ENCODE results near the gene TDRD3.
A peak's percentile ranks its signal among the peaks of the same experiment; 100 is the strongest.
"Not testable (repeated sequence)": the region's sequence is repeated elsewhere in the genome, so short reads cannot be mapped to it uniquely, and the experiment has no call there.

TDRD3 gene

DNA sequence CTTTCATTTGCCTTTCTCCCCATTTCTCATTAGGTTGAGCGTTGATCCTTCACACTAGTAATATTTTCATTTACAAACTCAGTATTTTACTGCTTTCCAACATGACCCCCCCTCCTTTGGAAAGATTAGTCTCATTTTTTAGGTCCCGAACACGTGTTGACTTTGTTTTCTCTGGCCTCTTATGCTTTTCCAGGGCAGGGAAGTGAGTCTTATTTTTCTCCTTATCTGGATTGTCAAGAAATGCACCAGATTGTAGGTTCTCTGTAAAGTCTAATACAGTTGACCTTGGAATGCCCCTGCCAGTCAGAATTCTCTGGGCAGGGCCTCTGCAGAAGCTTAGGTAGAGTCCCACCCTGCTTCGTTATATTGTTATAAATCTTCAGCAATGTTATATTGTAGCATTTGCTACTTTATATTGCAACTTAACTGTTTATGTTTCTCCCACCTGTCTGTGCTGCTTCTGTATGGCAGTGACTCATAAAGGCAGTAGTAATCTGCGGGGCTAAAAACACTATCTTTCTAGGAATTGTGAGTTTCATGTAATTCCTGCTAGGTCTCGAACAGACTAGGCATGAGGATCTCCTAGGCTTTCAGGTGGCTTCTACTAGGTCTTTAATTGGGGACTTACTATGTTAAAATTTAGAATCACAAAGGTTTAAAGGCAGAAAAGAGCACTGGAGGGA, 2.0 kb downstream of the TDRD3 start:
- peak; percentile 41 for DNase-seq

- no peak for DNase-seq
These were observed 5.0 kb downstream of the TDRD3 start for GRCh38 chr13:60402022-60402421.

GRCh38 chr13:60407095-60407494, 10.1 kb downstream of the TDRD3 start:
- no peak for DNase-seq

- not testable (repeated sequence) for DNase-seq
These were observed 10.8 kb downstream of the TDRD3 start for GRCh38 chr13:60407852-60408251.

- not testable (repeated sequence) for DNase-seq
These were observed 12.7 kb downstream of the TDRD3 start for GRCh38 chr13:60409574-60410292.

DNA sequence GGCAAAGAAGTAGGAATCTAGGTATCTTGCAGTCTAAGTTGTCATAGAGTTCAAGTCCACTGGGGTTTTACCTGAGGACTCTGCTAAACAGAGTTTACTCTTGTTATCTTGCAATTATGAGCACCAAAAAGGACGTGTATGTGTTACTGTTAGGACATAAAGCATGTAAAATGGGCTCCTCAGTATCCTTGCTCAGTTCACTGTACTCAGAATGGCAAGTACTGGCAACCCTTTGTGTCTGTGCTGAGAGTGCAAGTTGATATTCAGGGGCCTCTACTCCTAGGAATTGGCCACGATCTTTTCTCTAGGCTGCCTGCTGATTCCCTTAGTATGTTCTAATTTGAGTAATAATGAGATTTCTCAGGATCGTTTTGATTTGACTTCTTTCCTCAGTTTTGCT, 13.3 kb downstream of the TDRD3 start:
- no peak for DNase-seq

DNA sequence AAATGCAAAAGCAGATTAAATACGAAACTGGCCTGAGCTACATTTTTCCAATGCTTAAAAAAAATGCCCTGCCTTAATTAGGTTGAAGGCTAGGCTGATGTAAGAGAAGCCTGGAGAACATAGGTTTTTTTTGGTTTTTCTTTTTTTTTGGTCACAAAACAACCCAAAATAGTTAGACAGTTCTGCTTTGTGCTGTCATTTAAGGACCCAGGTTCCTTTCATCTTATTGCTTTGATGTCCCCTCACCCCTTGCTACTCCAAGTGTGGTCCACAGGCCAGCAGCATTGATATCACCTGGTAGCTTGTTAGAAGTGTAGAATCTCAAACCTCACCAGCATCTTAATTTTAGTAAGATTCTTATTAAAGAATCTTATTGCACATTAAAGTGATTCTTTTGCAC, 14.4 kb downstream of the TDRD3 start:
- no peak for DNase-seq

DNA sequence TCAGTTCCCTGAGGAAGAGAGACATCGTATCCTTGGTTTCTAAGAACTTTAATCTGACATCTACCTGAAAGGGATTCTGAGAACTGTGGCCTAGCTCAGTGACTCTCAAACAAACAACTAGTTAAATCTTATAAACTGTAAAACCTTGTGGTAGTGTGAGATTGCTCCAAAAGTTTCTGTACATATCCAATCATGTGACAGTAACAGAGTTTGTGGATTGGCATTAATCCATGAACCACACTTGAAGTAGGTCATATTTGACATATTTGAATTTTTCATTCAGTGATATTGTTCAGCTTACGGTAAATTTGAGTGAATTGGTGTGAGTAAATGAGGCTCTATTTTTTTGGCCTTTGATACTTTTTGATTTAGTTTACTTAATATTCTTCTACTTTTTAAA, 15.0 kb downstream of the TDRD3 start:
- no peak for DNase-seq

DNA sequence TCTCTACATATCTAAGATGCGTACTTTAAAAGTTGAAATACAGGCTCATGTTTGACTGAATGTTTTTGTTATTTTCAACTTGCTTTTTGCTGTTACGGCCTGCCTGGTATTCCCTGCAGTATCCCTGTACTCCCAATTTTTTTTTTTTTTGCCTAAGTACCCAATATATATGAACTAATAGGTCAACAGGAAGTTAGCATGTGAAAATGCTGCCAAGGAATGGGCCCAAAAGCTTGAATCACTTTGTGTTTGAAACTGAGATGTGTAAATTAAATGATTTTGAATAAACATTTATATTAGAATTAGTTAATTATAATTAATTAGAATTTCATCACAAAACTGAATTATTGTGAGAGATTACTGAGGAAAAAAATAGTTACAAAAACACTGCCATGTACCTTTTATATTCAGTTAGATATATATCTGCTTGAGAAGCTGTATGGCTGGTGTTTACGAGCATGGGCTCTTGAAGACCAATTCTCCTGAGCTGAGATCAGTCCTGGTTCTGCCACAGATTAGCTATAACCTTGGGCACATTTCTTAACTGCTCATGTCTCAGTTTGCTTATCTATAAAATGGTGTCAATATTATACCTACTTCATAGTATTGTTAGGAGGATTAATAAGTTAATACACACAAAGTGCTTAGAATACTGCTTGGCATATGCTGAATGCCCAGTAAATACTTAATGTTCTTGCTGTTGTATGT, 16.0 kb downstream of the TDRD3 start:
- no peak for DNase-seq

DNA sequence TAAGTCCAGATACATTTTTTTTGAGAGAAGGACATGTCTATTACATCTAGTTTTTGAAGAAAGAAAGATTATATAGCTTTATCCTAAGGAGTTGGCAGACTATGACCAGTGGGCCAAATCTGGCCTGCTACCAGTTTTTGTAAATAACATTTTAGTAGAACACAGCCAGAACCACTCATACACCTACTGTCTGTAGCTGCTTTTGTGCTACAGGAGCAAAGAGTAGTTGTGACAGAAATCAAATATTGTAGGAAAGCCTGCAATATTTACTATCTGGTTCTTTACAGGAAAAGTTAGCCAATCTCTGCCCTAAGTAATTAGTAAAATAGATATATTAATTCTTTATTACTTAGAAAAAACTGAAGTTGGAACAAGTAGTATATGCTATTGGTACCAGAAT, 17.2 kb downstream of the TDRD3 start:
- DNase-seq = no peak

GRCh38 chr13:60417734-60418133, 20.7 kb downstream of the TDRD3 start:
- DNase-seq = no peak

DNA sequence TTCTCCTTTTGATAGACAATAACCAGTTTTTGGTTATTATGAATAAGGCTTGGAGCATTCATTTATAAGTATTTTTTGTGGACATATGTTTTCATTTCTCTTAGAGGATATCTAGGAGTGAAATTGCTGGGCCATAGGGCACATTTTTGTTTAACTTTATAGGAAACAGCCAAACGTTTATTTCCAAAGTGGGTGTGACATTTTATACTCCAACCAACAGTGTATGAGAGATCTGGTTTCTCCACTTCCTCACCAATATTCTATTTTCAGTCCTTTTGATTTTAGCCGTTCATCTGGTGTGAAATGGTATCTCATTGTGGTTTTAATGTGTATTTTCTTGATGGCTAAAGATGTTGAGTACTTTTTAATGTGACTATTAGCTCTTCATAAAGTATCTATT, 21.9 kb downstream of the TDRD3 start:
- DNase-seq = no peak

DNA sequence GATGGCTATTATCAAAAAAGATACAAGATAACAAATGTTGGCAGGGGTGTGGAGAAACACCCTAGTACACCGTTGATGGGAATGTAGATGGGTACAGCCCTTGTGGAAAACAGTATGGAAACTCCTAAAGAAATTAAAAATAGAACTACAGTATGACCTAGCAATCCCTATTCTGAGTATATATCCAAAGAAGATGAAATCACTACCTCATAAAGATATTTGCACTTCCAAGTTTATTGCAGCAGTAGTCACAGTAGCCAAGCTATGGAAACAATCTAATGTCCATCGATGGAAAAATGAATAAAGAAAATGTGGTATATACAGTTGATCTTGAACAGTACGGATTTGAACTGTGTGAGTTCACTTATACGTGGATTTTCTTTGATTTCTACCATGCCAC, 28.3 kb downstream of the TDRD3 start:
- DNase-seq = no peak

GRCh38 chr13:60426075-60426474, 29.1 kb downstream of the TDRD3 start:
- no peak for DNase-seq

DNA sequence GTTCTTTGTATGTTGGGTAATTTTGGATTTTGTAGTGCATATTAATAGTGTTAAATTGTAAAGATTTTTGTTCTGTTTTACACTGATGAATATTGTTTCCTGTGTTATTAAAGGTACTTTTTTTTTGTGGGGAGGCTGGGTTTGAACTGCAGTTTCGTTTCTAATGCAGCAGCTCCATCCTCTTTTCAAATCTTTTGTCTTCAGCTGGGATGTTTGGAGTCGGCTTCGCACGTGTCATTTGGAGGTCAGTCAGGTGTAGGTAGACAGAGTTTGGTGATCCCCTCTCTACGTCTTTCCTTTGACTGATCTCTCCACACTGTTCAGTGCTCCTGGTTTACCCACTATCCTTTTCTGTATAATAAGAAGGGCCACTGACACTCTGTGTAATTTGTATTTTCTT, 30.3 kb downstream of the TDRD3 start:
- no peak for DNase-seq

GRCh38 chr13:60431108-60431700, 34.2 kb downstream of the TDRD3 start:
- DNase-seq = peak; percentile 88

GRCh38 chr13:60433505-60433904, 36.5 kb downstream of the TDRD3 start:
- DNase-seq = no peak

- DNase-seq = no peak
These were observed 38.8 kb downstream of the TDRD3 start for GRCh38 chr13:60435762-60436374.

DNA sequence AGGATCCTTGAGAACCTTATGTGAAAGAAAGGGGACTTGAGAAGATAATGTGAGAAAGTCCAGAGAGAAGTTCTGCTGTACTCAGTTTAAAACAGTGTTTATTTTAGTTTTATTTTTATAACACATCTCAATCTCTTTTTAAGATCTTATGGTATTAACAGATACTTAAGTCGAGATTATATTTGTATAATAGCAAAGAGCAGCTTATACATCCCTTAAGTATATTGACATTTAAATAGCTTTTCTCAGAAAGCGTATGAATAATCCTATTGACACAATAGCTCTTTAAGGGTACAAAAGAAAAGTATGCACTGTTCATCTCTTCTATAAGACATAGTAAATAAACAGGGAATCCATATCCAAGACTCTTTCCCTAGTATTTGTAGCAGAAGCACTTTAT, 42.2 kb downstream of the TDRD3 start:
- no peak for DNase-seq

GRCh38 chr13:60441761-60442160, 44.7 kb downstream of the TDRD3 start:
- DNase-seq = no peak

- peak; percentile 83 for DNase-seq
These were observed 52.0 kb downstream of the TDRD3 start for GRCh38 chr13:60448907-60449510.

- DNase-seq = no peak
These were observed 56.5 kb downstream of the TDRD3 start for GRCh38 chr13:60453490-60453889.

DNA sequence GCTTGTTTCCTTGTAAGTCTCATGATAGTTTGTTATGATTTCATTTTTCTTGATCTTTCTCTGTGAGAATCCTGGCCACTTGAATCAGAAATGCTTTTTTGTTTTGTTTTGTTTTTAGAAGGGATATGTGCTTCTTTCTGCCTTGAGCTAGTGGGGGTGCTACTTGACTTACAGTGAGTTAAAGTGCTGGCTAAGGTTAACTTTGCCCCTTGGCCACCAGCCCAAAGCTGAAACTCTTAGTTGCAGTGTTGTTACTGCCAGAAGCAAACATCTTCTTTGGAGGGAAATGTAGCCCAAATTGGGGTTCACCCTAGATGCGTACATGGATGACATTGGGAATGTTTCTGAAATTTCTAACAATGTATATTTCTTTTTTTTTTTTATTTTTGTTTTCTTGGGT, 57.4 kb downstream of the TDRD3 start:
- no peak for DNase-seq

Data from eye (tissue), 1 donor.